Tibial artery (tissue), 4 donors: ENCODE measurements around the gene ANKS6.

Source experiments
- DNase-seq, 2 donors: peaks; one replicate each; pipeline ENCODE4 v3.0.0-alpha.2; 2019
- H3K27ac ChIP-seq, 2 donors: fragments of 200-600 bp; sonication (generic) in 1 of 2; 1 replicate in 1 of 2; 2 replicates in 1 of 2; pipeline ENCODE4 v1.5.1; 2018 to 2019; ENCODE audit warnings: mild to moderate bottlenecking in 1 of 2
- H3K27me3 ChIP-seq, 2 donors: fragments of 200-600 bp; sonication (generic) in 1 of 2; one replicate each; pipeline versions ENCODE4 v1.5.1 to v1.6.0; 2016 to 2019
- H3K36me3 ChIP-seq, 3 donors: fragments of 200-600 bp; sonication (generic) in 2 of 3; one replicate each; pipeline ENCODE4 v1.5.1; 2016 to 2019; ENCODE audit warnings: mild to moderate bottlenecking in 2 of 3
- H3K4me1 ChIP-seq, 4 donors: fragments of 200-600 bp; sonication (generic) in 2 of 4; 1 replicate in 3 of 4; 2 replicates in 1 of 4; pipeline ENCODE4 v1.5.1; 2016 to 2019
- H3K4me3 ChIP-seq, 2 donors: fragments of 200-600 bp; sonication (generic) in 1 of 2; 1 replicate in 1 of 2; 2 replicates in 1 of 2; pipeline ENCODE4 v1.5.1; 2018 to 2019; ENCODE audit warnings: mild to moderate bottlenecking in 2 of 2
- H3K9me3 ChIP-seq, 3 donors: fragments of 200-600 bp; sonication (generic) in 1 of 3; one replicate each; pipeline ENCODE4 v1.5.1; 2016 to 2019
- CTCF ChIP-seq, 2 experiments: fragments of 200-600 bp in 1 of 2; fragments of 450-650 bp in 1 of 2; IDR thresholded peaks; one replicate each; pipeline ENCODE4 v1.5.1; 2017 to 2019; ENCODE audit warnings: antibody characterized with exemption in 2 of 2, mild to moderate bottlenecking in 1 of 2, moderate library complexity in 1 of 2
- intact Hi-C: fragments of 100-400 bp; cut with DNase I; formaldehyde crosslinking; loops from one replicate; pipeline ENCODE4 v1.15.0; 2023; ENCODE audit warnings: low total_unique reads

The ANKS6 gene

GRCh38 chr9:98795295-98795955 lies 930 bp downstream of the ANKS6 start:
- intact Hi-C loops = no loop called here
- H3K4me3 ChIP-seq = peak overlapping the region; percentile 60 to 73
- H3K27ac ChIP-seq = peak overlapping the region; percentile 63 to 71
- H3K9me3 ChIP-seq = no peaks in the 10 kb centered on the region
- TF ChIP-seq CTCF (IDR thresholded peaks at IDR 0.05) = no peak
- DNase-seq = no peak
- H3K27me3 ChIP-seq = no peaks in the 10 kb centered on the region
- H3K36me3 ChIP-seq = no peaks in the 10 kb centered on the region
- peaks cover 0 to 24% (median 13%) of the 10 kb centered on the region in 4 donors for H3K4me1 ChIP-seq

DNA sequence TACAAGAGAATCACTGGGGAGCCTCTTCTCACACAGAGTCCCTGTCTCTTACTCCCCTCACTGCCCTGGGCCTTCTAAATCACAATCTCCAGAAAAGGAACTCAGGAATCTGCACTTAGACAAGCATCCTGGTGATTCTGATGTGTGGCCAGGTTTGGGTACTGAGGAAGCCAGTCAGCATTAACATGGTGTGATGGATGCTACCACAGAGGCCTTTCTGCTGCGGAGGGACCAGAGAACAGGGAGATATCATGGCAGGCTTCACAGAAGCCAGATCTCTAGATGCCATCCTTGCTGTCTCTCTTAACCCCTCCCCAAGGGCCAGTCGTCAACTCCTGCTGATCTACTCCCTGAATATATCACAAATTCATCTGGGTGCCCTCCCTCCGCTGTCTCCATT lies 1.6 kb downstream of the ANKS6 start:
- TF ChIP-seq CTCF (IDR thresholded peaks at IDR 0.05) = no peak
- Histone ChIP-seq H3K36me3 (peaks cover 0 to 4% (median 3%) of the 10 kb centered on the region in 3 donors), H3K4me3 (no peak overlapping the region), H3K4me1 (peaks cover 0 to 24% (median 13%) of the 10 kb centered on the region in 4 donors), H3K27ac (no peak overlapping the region), H3K9me3 (no peaks in the 10 kb centered on the region), H3K27me3 (no peaks in the 10 kb centered on the region)
- no peak for DNase-seq
- intact Hi-C loops = no loop called here

DNA sequence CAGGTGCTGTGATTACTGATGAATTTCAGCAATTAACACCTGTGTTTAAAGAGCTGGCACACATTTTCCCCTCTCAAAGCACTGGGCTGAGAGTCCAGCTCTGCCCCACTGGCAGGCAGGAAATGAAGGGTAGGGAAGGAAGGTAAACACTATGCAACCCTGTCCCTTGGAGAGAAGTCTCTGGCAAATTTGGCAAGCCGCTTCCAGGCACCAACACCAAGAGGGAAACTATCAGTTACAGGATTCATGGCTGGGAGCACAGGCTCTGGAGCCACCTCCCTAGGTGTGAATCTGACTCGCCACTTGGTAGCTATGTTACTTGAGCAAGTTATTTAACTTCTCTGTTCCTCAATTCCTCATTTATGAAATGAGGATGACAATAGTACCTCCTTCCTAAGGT lies 3.3 kb downstream of the ANKS6 start:
- no peaks in the 10 kb centered on the region for H3K27me3 ChIP-seq
- no peaks in the 10 kb centered on the region for H3K9me3 ChIP-seq
- no peak for DNase-seq
- intact Hi-C loops = no loop called here
- peaks cover 0 to 6% (median 5%) of the 10 kb centered on the region in 3 donors for H3K36me3 ChIP-seq
- TF ChIP-seq CTCF (IDR thresholded peaks at IDR 0.05) = no peak
- no peak overlapping the region for H3K27ac ChIP-seq
- no peak overlapping the region for H3K4me3 ChIP-seq
- peaks cover 0 to 24% (median 13%) of the 10 kb centered on the region in 4 donors for H3K4me1 ChIP-seq

DNA sequence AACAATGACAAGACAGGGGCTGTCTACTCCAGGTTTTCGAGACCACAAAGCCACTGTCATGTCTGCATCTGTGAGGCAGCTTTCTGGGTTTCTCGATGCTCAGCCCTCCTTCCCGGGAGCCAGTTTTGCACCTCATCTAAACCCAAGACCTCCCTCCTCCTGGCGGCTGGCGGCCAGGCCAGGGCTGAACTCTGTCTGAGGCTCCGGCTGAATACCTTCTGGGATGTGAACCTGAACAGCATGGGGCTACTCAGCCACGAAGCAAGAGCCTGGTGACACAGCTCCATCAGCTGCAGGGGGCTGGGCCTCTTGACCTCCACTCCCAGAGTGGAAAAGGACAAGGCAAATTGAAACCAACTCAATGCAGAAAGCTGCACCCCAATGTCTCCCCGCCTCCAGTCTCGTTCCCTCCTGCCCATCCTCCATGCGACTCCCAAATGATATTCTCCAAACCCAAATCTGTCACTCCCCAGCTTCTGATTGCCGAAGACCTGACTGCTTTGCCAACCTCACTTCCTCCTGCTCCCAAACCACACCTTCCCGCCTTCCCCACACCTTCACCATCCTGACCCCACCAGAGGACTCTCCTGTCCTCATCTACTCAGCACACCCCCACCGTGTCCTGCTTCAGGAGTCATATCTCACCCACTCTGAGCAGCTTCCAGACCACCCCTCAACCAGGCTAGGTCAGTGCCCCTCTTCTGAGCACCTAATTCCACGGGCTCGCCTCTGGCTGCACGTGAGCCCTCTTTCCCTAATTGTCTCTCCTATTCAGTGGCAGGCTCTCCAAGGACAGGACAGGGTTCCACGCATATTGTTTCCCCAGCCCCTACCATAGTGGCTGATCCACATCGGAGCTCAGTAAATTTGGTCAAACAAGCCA lies 4.5 kb downstream of the ANKS6 start:
- peak overlapping the region; percentile 4 to 63 for H3K27ac ChIP-seq
- H3K36me3 ChIP-seq = peaks cover 0 to 6% (median 5%) of the 10 kb centered on the region in 3 donors

More for the DNA sequence above, 4.5 kb downstream of the ANKS6 start:
- Histone ChIP-seq H3K4me1 (peaks cover 0 to 24% (median 13%) of the 10 kb centered on the region in 4 donors), H3K27me3 (no peaks in the 10 kb centered on the region), H3K9me3 (no peaks in the 10 kb centered on the region), H3K4me3 (no peak overlapping the region)
- intact Hi-C loops = no loop called here
- TF ChIP-seq CTCF (IDR thresholded peaks at IDR 0.05) = no peak
- DNase-seq = peak in 1 of 2 donors; percentile 66
